Adrenal gland (tissue), 12 donors: ENCODE measurements around the gene AKAP5. TPM values are rescaled to one million over a fixed set of nuclear protein-coding genes. Genes with fewer than 3 reads are reported as not detected.

ENCODE experiments used
- DNase-seq, 7 donors: peaks; one replicate each; pipeline ENCODE4 v3.0.0-alpha.2; 2019 to 2020
- H3K27ac ChIP-seq, 5 donors: fragments of 200-600 bp; sonication (generic) in 4 of 5; 1 replicate in 3 of 5; 2 replicates in 2 of 5; pipeline versions ENCODE4 v1.5.1 to v1.8.0; 2016 to 2020; ENCODE audit warnings: mild to moderate bottlenecking in 1 of 5
- H3K27me3 ChIP-seq: fragments of 200-600 bp; 2 replicates; pipeline ENCODE4 v1.8.0; 2021
- H3K36me3 ChIP-seq, 2 donors: fragments of 200-600 bp; replicated peaks in 1 of 2; 1 replicate in 1 of 2; 2 replicates in 1 of 2; pipeline versions ENCODE4 v1.5.1 to v1.8.0; 2018 to 2022
- H3K4me1 ChIP-seq, 2 donors: fragments of 200-600 bp; replicated peaks in 1 of 2; 1 replicate in 1 of 2; 2 replicates in 1 of 2; pipeline versions ENCODE4 v1.5.1 to v1.8.0; 2018 to 2021
- H3K4me3 ChIP-seq, 4 donors: fragments of 200-600 bp; sonication (generic) in 3 of 4; one replicate each; pipeline ENCODE4 v1.5.1; 2016 to 2018
- H3K9me3 ChIP-seq, 3 donors: fragments of 200-600 bp; sonication (generic) in 1 of 3; replicated peaks in 1 of 3; 1 replicate in 2 of 3; 2 replicates in 1 of 3; pipeline versions ENCODE4 v1.5.1 to v1.8.0; 2016 to 2021
- CTCF ChIP-seq, 6 experiments: fragments of 450-650 bp in 4 of 6; fragments of 200-600 bp in 2 of 6; sonication (generic) in 1 of 6; IDR thresholded peaks; 1 replicate in 5 of 6; 2 replicates in 1 of 6; pipeline versions ENCODE4 v1.5.1 to v1.8.0; 2016 to 2021; ENCODE audit warnings: antibody characterized with exemption in 6 of 6, mild to moderate bottlenecking in 2 of 6, moderate library complexity in 1 of 6
- POLR2A ChIP-seq, 2 donors: fragments of 450-650 bp; IDR thresholded peaks; one replicate each; pipeline ENCODE4 v1.6.1; 2017; ENCODE audit warnings: antibody characterized with exemption in 2 of 2, mild to moderate bottlenecking in 2 of 2, moderate library complexity in 1 of 2
- WGBS, 4 donors: extraction: QIAGEN DNeasy Blood & Tissue Kit in 2 of 4; methylation state at CpG; one replicate each; pipeline versions ENCODE4 v1.1.5 to v1.1.7; 2013 to 2017; 5-methylcytosine and 5-hydroxymethylcytosine counted together
- intact Hi-C, 2 donors: fragments of 100-400 bp; cut with DNase I; formaldehyde crosslinking; loops; one replicate each; pipeline versions ENCODE4 v1.14.1 to v1.15.0; 2022 to 2023
- polyA plus RNA-seq, 3 donors: library from polyadenylated mRNA; stranded (reverse); fragments of 200-250 nt in 2 of 3; fragments of 350-450 nt in 1 of 3; fragmentation: Illumina TruSeq in 1 of 3; extraction: RNeasy Lipid Tissue Mini Kit (QIAGEN cat#74804) in 1 of 3; gene quantifications; one replicate each; pipeline ENCODE4 v1.2.3, GENCODE V29; 2013 to 2014
- total RNA-seq, 9 donors: library from RNA; depleted of rRNA in 4 of 9; stranded (reverse); fragments of >200 nt in 4 of 9; fragments of 120-200 nt in 1 of 9; fragmentation: NEBNext Ultra II Directional in 1 of 9; extraction: Animal tissue kit (Norgen Biotek cat#: 25700) in 1 of 9; gene quantifications; one replicate each; pipeline versions ENCODE4 v1.1.0 to v1.2.4, GENCODE V29; 2013 to 2023
- donor health status: healthy with polysubstance abuse.
- donor health status: Bipolar disorder and iron deficiency.
- donor health status: DM: yes; HTN: yes; CAD: no.
- donor health status: DM: no; HTN: no; CAD: no.
- donor health status: DM: no; HTN: no; CAD: no.
- donor health status: DM: yes; HTN: yes; CAD: no.

The AKAP5 gene
- total and polyA plus RNA-seq, 12 donors: 0.06 to 0.78 (median 0.26) TPM

- no peaks in the 10 kb centered on the region for H3K36me3 ChIP-seq
- H3K4me1 ChIP-seq: peaks cover 8 to 11% of the 10 kb centered on the region in 2 donors
- H3K27me3 ChIP-seq: no peaks in the 10 kb centered on the region
- TF ChIP-seq CTCF (IDR thresholded peaks at IDR 0.05): no peak
- no peak for TF ChIP-seq POLR2A (IDR thresholded peaks at IDR 0.05)
- H3K9me3 ChIP-seq: no peaks in the 10 kb centered on the region
- DNase-seq: no peak
- no peak overlapping the region for H3K4me3 ChIP-seq
- intact Hi-C loops: no loop called here
- 86 to 91% (median 87%) methylated on average over 3 of the region's 3 CpGs for WGBS, 4 donors
- H3K27ac ChIP-seq: no peak overlapping the region
These were observed 4.1 kb upstream of the AKAP5 start for GRCh38 chr14:64461221-64461620.

- TF ChIP-seq POLR2A (IDR thresholded peaks at IDR 0.05) (no peak), CTCF (IDR thresholded peaks at IDR 0.05) (no peak)
- H3K4me1 ChIP-seq: peaks cover 9 to 12% of the 10 kb centered on the region in 2 donors
- no peaks in the 10 kb centered on the region for H3K9me3 ChIP-seq
- no peak for DNase-seq
- H3K27ac ChIP-seq: no peak overlapping the region
- no peaks in the 10 kb centered on the region for H3K36me3 ChIP-seq
- WGBS, 4 donors: 88 to 97% (median 95%) methylated on average over 2 of the region's 2 CpGs
- no peaks in the 10 kb centered on the region for H3K27me3 ChIP-seq
- no peak overlapping the region for H3K4me3 ChIP-seq
- intact Hi-C loops: no loop called here
These were observed 2.1 kb upstream of the AKAP5 start for GRCh38 chr14:64463195-64463594.

GRCh38 chr14:64463873-64464272 lies 1.4 kb upstream of the AKAP5 start:
- WGBS, 4 donors: 91 to 96% (median 95%) methylated on average over 6 of the region's 6 CpGs
- no peaks in the 10 kb centered on the region for H3K36me3 ChIP-seq
- no peaks in the 10 kb centered on the region for H3K9me3 ChIP-seq
- no peak for TF ChIP-seq POLR2A (IDR thresholded peaks at IDR 0.05)
- TF ChIP-seq CTCF (IDR thresholded peaks at IDR 0.05): no peak
- no peak overlapping the region for H3K4me3 ChIP-seq
- no peak for DNase-seq
- peaks cover 9 to 12% of the 10 kb centered on the region in 2 donors for H3K4me1 ChIP-seq
- H3K27me3 ChIP-seq: no peaks in the 10 kb centered on the region
- H3K27ac ChIP-seq: no peak overlapping the region
- intact Hi-C loops: no loop called here

GRCh38 chr14:64464651-64465050 lies 648 bp upstream of the AKAP5 start:
- Histone ChIP-seq H3K4me3 (peak overlapping the region in 2 of 4 donors; percentile 65 to 91), H3K27ac (peak overlapping the region in 2 of 5 donors; percentile 7 to 12), H3K27me3 (no peaks in the 10 kb centered on the region), H3K9me3 (no peaks in the 10 kb centered on the region), H3K36me3 (no peaks in the 10 kb centered on the region), H3K4me1 (peaks cover 9 to 12% of the 10 kb centered on the region in 2 donors)
- intact Hi-C loops: no loop called here
- 15 to 24% (median 22%) methylated on average over 6 of the region's 6 CpGs for WGBS, 4 donors
- DNase-seq: no peak
- TF ChIP-seq POLR2A (IDR thresholded peaks at IDR 0.05): no peak
- TF ChIP-seq CTCF (IDR thresholded peaks at IDR 0.05): no peak
